Breast epithelium (tissue), 3 donors: ENCODE results near the gene ACSL1.

ENCODE experiments used
- POLR2A ChIP-seq: fragments of 450-650 bp; IDR thresholded peaks from one replicate; pipeline ENCODE4 v1.6.1; 2016; ENCODE audit warnings: antibody characterized with exemption, mild to moderate bottlenecking, moderate library complexity
- POLR2AphosphoS5 ChIP-seq, 3 donors: sonication (generic); formaldehyde crosslinking; IDR thresholded peaks; one replicate each; pipeline ENCODE4 v1.6.1; 2017; ENCODE audit warnings: antibody characterized with exemption in 3 of 3
- TF ChIP-seq, protein P1 (sequence below), 3 donors: fragments of 450-650 bp; IDR thresholded peaks; one replicate each; pipeline ENCODE4 v1.5.1; 2016 to 2017; ENCODE audit warnings: antibody characterized with exemption in 3 of 3, mild to moderate bottlenecking in 3 of 3, moderate library complexity in 3 of 3

GRCh38 chr4:184734758-184735157, 91.0 kb downstream of the ACSL1 start:
- TF ChIP-seq POLR2A (no peak), POLR2AphosphoS5 (IDR thresholded peaks at IDR 0.05) (no peak)
- TF ChIP-seq, protein P1, sequence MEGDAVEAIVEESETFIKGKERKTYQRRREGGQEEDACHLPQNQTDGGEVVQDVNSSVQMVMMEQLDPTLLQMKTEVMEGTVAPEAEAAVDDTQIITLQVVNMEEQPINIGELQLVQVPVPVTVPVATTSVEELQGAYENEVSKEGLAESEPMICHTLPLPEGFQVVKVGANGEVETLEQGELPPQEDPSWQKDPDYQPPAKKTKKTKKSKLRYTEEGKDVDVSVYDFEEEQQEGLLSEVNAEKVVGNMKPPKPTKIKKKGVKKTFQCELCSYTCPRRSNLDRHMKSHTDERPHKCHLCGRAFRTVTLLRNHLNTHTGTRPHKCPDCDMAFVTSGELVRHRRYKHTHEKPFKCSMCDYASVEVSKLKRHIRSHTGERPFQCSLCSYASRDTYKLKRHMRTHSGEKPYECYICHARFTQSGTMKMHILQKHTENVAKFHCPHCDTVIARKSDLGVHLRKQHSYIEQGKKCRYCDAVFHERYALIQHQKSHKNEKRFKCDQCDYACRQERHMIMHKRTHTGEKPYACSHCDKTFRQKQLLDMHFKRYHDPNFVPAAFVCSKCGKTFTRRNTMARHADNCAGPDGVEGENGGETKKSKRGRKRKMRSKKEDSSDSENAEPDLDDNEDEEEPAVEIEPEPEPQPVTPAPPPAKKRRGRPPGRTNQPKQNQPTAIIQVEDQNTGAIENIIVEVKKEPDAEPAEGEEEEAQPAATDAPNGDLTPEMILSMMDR (IDR thresholded peaks at IDR 0.05) = no peak
